H54 (cell line): Measurements from ENCODE around the gene RBM3.

Experiments used
- DNase-seq: peaks from one replicate; pipeline ENCODE4 v3.0.0; 2011; ENCODE audit warnings: low spot score, mixed read lengths; ENCODE audit not compliant: insufficient read length
- FAIRE-seq: peaks from 3 replicates; lab custom pipeline; 2011; peaks lifted over from hg19 to GRCh38; lab: Jason Lieb, UNC
- POLR2A ChIP-seq: IDR thresholded peaks from 2 replicates; pipeline ENCODE4 v1.6.1; 2011; ENCODE audit warnings: low read depth, mild to moderate bottlenecking, low read length

The RBM3 gene

DNA sequence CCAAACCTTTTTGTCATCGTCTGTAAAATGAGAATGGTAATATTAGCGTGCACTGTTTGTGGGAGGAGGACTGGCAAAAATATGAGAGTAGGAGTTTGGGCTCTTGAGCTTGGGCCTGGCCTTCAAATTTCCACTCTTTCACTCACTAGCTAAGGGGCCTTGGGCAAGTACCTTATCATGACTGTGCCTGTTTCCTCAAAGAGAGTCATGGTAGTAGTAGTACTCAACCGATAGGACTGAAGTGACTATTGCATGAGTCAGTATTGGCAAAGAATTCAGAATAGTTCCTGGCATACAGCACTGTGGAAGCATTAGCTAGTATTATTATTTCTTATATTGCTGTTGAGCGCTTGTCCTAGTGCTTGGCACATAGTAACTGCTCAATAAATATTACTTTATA, 16.0 kb upstream of the RBM3 start:
- no peak for FAIRE-seq
- DNase-seq, result peak; percentile 25
- no peak for TF ChIP-seq POLR2A

DNA sequence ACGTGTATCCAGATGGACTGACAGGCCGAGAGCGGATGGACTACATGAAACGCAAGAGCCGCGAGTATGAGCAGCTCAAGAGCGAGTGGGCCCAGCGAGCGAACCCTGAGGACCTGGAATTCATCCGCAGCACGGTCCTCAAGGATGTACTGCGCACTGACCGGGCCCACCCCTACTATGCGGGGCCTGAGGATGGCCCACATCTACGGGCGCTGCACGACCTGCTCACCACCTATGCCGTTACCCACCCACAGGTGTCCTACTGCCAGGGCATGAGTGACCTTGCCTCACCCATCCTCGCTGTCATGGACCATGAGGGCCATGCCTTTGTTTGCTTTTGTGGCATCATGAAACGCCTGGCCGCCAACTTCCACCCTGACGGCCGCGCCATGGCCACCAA, 14.6 kb upstream of the RBM3 start:
- TF ChIP-seq POLR2A, result no peak
- no peak for FAIRE-seq
- DNase-seq, result no peak

DNA sequence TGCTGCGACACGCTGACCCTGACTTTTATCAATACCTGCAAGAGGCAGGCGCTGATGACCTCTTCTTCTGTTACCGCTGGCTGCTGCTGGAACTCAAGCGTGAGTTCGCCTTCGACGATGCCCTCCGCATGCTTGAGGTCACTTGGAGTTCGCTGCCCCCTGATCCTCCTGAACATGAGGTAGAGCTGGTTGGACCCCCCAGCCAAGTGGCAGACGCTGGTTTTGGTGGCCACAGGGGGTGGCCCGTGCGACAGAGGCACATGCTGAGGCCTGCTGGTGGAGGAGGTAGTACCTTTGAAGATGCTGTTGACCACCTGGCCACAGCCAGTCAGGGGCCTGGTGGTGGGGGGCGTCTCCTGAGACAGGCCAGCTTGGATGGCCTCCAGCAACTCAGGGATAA, 14.2 kb upstream of the RBM3 start:
- FAIRE-seq, result no peak

DNA sequence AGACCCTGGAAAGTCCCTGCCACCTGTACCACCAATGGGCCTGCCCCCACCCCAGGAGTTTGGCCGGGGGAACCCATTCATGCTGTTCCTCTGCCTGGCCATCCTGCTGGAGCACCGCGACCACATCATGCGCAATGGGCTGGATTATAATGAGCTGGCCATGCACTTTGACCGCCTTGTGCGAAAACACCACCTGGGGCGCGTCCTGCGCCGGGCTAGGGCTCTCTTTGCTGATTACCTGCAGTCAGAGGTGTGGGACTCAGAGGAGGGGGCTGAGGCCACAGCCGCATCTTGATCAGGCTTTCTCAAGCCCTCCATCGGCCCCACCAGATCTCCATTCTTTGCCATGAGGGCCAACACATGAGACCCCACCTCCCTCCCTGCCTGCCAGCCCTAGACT, 13.6 kb upstream of the RBM3 start:
- no peak for TF ChIP-seq POLR2A
- DNase-seq, result no peak

More for the DNA sequence above, 14.2 kb upstream of the RBM3 start:
- DNase-seq, result no peak
- no peak for TF ChIP-seq POLR2A

DNA sequence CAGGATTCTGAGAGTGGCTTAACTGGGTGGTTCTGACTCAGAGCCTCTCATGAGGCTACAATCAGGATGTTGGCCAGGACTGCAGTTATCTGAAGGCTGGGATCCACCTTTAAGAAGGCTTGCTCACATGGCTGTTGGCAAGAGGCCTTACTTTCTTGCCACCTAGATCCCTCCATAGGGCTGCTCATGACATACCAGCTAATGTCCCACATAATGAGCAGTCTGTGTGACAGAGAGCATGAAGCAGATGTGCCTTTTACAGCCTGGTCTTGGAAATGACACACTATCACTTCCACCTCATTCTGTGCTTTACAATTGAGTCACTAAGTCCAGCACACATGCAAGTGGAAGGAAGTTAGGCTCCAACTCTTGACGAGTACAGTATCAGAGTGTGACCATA, 4.3 kb upstream of the RBM3 start:
- DNase-seq (no peak), FAIRE-seq (no peak)
- TF ChIP-seq POLR2A, result no peak

More for the DNA sequence above, 13.6 kb upstream of the RBM3 start:
- no peak for FAIRE-seq

DNA sequence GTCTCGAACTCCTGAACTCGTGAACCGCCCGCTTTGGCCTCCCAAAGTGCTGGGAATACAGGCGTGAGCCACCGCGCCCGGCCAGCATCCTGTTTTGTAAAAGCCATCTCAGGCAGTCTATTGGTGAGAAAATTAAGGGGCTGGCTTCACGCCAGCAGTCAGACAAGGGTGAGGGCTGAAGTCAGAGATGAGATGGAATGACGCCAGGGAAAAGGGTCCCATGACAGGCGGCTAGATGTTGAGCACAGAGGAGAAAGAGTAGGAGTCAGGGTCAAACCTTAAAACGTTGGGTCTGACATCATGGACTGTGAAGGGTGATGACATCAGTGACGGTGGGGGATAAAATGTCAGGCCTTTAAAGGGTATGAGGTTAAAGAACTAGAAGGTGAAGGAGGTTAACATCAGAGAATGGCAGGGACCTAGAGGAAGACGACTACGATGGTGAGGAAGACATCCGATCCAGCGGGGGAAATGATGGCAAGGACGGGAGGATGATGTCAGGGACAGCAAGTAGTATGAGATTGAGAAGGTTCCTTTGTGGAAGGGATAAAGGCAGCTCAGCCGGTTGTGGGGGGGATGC, 504 bp upstream of the RBM3 start:
- DNase-seq (no peak), FAIRE-seq (no peak)
- TF ChIP-seq POLR2A, result no peak

DNA sequence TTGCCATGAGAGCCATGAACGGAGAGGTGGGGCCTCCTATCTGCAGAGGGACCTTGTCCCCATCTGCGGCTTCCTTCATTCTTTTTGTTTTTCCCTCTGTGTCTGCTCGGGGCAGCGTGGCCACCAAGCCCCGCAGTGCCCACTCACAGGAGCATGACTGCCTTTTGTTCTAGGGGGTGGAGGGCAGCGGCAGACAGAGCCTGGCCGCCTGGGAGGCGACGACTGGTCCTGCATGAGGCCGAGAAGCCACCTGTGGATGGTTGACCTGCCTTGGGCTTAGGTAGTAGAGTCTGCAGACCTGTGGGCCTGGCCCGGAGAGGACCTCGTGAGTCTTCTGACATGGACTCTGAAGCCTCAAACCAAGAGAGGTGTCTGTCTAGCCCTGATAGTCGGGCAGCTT, 1.4 kb downstream of the RBM3 start:
- FAIRE-seq (no peak), DNase-seq (no peak)
- TF ChIP-seq POLR2A, result no peak

DNA sequence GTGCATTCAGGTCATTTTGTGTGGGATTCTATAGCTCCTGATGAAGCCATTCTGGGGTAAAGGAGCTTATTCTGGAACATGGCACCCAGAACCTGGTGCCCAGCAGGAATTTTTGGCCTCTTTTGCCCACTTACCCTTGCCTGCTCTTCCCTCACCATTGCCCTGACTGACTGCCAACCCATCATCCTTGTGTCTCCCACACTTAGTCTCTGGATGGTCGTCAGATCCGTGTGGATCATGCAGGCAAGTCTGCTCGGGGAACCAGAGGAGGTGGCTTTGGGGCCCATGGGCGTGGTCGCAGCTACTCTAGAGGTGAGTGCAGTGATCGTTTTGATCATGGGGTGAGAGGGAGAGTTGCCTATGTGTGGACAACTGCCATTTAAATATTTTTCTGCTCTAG, 1.8 kb downstream of the RBM3 start:
- no peak for FAIRE-seq
- DNase-seq, result no peak
- TF ChIP-seq POLR2A, result no peak

DNA sequence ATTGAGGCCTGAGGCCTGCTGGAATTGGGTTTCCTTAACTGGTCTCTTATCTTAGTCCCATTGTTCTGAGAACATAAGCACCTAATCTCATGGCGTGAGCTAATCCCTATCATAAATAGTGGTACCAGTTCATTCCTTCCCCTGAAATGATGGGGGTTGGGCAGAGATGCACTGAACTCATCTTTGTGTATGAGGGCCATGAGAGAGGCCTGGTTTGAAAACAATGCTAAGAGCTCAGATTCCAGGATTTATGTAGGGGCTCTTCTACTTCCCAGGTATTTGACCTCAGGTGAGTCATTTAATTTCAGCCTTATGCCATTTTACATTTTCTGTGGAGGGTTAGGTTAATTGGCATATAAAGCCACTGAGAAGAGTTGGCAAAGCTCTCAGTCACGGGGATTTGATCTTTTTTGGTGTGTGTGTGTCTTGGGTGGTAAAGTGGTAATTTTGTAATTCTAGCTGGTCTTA, 4.4 kb downstream of the RBM3 start:
- DNase-seq, result no peak
- FAIRE-seq, result no peak
- no peak for TF ChIP-seq POLR2A

DNA sequence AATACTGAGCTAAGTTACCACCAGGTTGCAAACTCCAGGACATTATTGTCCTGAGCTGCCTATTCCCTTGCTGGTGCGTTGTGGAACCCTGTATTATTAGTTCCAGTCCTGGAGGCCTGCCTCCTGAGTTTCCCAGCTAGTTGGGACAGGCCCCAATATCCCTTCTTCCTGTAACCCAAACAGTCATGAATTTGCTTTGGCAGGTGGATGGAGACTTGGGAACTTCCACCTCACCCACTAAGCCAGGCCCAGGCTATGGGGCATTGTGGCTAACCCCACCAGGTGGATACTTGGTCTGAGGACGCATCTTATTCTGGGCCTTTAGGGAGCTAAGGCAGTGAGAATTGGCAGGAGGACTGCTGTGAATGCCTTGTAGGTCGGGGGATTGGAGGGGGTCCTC, 5.0 kb downstream of the RBM3 start:
- no peak for DNase-seq
- no peak for FAIRE-seq
- no peak for TF ChIP-seq POLR2A

DNA sequence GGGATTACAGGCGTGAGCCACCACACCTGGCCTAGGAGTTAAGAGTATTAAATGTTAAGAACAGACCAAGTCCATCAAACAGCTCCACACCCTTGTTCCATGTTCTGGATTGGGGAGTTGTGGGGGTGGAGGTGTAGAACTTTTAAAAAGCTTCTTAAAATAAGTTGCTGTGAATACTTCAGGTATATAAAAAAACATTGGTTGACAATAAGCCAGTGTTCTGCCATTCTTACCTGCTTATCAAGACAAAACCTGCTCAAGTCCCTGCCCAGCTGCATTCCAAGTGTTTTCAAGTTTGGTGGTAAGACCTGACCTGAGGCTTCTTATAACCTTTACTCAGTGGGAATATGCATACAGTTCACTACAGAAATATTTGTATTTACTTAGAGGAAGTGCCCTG, 6.4 kb downstream of the RBM3 start:
- no peak for TF ChIP-seq POLR2A
- DNase-seq (no peak), FAIRE-seq (no peak)

DNA sequence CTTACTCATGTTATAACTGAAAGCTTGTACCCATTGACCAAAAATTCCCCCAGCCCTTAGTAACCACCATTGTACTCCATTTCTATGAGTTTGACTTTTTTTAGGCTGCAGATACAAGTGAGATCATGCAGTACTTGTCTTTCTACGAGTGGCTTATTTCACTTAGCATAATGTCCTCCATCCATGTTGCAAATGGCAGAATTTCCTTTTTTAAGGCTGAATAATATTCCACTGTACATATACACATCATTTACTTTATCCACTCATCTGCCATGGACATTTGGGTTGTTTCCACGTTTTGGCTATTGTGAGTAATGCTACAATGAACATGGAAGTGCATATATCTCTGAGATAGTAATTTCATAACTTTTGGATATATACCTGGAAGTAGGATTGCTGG, 10.4 kb downstream of the RBM3 start:
- TF ChIP-seq POLR2A, result no peak
- DNase-seq, result no peak
- FAIRE-seq, result no peak

DNA sequence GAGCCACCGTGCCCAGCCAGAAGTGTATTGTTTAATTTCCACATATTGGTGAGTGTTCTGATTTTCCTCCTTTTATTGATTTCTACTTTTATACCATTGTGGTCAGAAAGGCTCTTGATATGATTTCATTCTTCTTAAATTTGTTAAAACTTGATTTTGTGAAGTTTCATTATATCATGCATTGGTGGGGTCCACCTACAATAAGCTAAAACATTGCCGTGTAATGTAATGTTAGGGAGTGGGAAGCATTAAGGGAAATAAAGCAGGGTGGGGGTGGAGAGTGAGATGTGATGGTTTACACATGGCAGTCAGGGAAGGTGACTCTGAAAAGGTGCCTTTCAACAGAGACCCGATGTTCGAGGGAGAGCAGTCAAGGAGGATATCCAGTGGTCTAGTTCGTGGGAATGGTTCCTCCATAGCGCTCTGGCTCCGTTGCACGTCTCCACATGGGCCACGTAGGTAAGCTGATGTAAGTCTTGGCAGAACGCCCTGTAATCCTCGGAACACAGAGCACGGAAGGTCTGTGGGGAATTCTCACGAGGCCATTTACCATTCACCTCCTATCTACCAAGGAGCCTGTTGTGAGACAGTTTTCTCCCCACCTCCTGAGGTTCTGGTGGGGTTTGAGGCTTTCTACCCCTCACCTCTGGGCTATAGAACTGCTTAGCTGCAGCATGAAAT, 15.3 kb downstream of the RBM3 start:
- TF ChIP-seq POLR2A, result no peak
- FAIRE-seq, result no peak
- no peak for DNase-seq

DNA sequence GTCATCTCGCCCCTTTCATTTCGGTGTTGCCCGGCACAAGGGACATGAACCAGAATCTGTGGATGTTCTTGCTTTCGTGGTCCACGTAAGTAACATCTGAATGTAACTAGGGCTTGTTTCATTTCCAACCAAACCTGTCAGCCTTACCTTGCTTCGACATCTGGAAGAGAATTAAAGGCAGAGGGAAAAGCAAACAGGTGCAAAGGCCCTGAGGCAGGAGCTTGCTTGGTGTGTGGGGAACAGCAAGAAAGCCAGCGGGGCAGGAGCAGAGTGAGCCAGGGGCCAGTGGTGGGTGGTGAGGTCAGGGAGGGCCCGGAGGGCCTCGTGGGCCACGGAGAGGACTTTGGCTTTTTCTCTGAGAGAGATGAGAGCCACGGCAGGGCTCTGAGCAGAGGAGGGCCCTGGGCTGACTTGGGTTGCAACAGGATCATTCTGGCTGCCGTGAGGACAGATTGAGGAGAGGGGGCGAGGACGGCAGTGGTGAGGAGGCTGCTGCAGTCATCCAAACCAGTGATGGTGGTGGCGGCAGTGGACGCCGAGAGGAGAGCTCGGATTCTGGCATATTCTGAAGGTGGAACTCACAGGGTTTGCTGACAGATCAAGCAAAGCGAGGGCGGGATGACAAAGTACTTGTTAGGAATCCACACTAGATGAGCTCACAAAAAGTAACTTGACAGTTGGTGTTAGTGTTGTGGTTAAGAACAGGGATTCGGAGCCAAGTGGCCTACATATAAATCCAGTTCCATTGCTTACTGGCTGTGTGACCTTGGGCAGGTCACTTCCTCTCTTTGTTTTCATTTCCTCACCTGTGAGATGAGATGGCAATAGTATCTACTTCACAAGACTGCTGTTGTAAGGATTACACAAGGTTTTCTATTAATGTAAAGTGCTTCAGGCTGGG, 16.2 kb downstream of the RBM3 start:
- no peak for TF ChIP-seq POLR2A
- no peak for DNase-seq
- FAIRE-seq, result no peak
